Panc1 (cell line): Measurements from ENCODE around the gene WWTR1.

Source experiments
- POLR2AphosphoS5 ChIP-seq: IDR thresholded peaks from 2 replicates; pipeline ENCODE4 v1.6.1; 2012; ENCODE audit warnings: mild to moderate bottlenecking, low read depth, low read length, moderate library complexity
- SIN3A ChIP-seq: IDR thresholded peaks from 2 replicates; pipeline ENCODE4 v1.6.1; 2012; ENCODE audit warnings: low read depth, mild to moderate bottlenecking, low read length, moderate library complexity, borderline replicate concordance; ENCODE audit not compliant: insufficient read depth
- TCF7L2 ChIP-seq: IDR thresholded peaks from 2 replicates; pipeline ENCODE4 v1.6.1; 2011; ENCODE audit warnings: mild to moderate bottlenecking, low read depth, low read length, inconsistent platforms
- TF ChIP-seq, protein P1 (sequence below): fragments of 450-650 bp; IDR thresholded peaks from 2 replicates; pipeline ENCODE4 v1.5.1; 2017; ENCODE audit warnings: mild to moderate bottlenecking
- TF ChIP-seq, protein P2 (sequence below), 2 experiments: IDR thresholded peaks; 2 replicates each; pipeline ENCODE4 v1.6.1; 2011 to 2012; ENCODE audit warnings: low read depth in 2 of 2, control low read depth in 1 of 2, low read length in 1 of 2, mild to moderate bottlenecking in 1 of 2, moderate library complexity in 1 of 2; ENCODE audit not compliant: insufficient read depth in 1 of 2

DNA sequence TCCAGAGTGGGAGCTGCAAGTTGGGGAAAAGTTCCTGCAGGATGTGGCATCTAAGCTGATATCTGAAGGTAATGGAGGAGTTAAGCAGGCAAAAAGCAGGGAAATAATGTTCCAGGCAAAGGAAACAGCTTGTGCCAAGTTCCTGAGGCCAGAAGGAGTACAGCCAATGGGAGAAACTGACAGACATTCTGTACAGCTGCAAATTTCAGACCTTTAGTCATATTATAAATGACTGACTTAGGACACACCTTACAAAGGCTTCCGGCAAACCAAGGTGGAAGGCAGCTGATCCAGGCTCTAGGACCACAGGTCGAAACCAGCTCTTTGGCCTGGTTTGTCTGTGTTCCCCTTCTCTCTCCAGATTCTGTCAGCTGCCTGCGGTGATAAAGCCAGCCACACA, 9.3 kb downstream of the WWTR1 start:
- TF ChIP-seq, protein P1, sequence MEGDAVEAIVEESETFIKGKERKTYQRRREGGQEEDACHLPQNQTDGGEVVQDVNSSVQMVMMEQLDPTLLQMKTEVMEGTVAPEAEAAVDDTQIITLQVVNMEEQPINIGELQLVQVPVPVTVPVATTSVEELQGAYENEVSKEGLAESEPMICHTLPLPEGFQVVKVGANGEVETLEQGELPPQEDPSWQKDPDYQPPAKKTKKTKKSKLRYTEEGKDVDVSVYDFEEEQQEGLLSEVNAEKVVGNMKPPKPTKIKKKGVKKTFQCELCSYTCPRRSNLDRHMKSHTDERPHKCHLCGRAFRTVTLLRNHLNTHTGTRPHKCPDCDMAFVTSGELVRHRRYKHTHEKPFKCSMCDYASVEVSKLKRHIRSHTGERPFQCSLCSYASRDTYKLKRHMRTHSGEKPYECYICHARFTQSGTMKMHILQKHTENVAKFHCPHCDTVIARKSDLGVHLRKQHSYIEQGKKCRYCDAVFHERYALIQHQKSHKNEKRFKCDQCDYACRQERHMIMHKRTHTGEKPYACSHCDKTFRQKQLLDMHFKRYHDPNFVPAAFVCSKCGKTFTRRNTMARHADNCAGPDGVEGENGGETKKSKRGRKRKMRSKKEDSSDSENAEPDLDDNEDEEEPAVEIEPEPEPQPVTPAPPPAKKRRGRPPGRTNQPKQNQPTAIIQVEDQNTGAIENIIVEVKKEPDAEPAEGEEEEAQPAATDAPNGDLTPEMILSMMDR, result no peak
- TF ChIP-seq, protein P2, sequence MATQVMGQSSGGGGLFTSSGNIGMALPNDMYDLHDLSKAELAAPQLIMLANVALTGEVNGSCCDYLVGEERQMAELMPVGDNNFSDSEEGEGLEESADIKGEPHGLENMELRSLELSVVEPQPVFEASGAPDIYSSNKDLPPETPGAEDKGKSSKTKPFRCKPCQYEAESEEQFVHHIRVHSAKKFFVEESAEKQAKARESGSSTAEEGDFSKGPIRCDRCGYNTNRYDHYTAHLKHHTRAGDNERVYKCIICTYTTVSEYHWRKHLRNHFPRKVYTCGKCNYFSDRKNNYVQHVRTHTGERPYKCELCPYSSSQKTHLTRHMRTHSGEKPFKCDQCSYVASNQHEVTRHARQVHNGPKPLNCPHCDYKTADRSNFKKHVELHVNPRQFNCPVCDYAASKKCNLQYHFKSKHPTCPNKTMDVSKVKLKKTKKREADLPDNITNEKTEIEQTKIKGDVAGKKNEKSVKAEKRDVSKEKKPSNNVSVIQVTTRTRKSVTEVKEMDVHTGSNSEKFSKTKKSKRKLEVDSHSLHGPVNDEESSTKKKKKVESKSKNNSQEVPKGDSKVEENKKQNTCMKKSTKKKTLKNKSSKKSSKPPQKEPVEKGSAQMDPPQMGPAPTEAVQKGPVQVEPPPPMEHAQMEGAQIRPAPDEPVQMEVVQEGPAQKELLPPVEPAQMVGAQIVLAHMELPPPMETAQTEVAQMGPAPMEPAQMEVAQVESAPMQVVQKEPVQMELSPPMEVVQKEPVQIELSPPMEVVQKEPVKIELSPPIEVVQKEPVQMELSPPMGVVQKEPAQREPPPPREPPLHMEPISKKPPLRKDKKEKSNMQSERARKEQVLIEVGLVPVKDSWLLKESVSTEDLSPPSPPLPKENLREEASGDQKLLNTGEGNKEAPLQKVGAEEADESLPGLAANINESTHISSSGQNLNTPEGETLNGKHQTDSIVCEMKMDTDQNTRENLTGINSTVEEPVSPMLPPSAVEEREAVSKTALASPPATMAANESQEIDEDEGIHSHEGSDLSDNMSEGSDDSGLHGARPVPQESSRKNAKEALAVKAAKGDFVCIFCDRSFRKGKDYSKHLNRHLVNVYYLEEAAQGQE (IDR thresholded peaks at IDR 0.05; ENCODE audit: insufficient read depth in 1 of 2, low read depth in 2 of 2, low read length in 1 of 2), result no peak
- TF ChIP-seq SIN3A, result no peak
- no peak; the same call in 1 of the 2 replicates for TF ChIP-seq POLR2AphosphoS5
- TF ChIP-seq TCF7L2, result no peak
